RPMI7951 (cell line): ENCODE results near the gene ADRB2. TPM values are rescaled to one million over a fixed set of nuclear protein-coding genes. Genes with fewer than 3 reads are reported as not detected.

ENCODE experiments used
- DNase-seq: peaks from one replicate; pipeline ENCODE4 v3.0.0-alpha.2; 2012; ENCODE audit warnings: low read depth
- total RNA-seq: library from RNA; depleted of rRNA; stranded (reverse); fragments of >200 nt; shearing (Covaris generic); gene quantifications from 2 replicates; pipeline ENCODE4 v1.2.3, GENCODE V29; 2014

The ADRB2 gene
- total RNA-seq, 1 experiment from 2014 or later, result 0.72 TPM

GRCh38 chr5:148805326-148806290 is 20.8 kb upstream of the ADRB2 start:
- peak; percentile 89 for DNase-seq

- no peak for DNase-seq
Observed at GRCh38 chr5:148806520-148806931, 19.9 kb upstream of the ADRB2 start.

- no peak for DNase-seq
Observed at GRCh38 chr5:148807851-148808250, 18.6 kb upstream of the ADRB2 start.

DNA sequence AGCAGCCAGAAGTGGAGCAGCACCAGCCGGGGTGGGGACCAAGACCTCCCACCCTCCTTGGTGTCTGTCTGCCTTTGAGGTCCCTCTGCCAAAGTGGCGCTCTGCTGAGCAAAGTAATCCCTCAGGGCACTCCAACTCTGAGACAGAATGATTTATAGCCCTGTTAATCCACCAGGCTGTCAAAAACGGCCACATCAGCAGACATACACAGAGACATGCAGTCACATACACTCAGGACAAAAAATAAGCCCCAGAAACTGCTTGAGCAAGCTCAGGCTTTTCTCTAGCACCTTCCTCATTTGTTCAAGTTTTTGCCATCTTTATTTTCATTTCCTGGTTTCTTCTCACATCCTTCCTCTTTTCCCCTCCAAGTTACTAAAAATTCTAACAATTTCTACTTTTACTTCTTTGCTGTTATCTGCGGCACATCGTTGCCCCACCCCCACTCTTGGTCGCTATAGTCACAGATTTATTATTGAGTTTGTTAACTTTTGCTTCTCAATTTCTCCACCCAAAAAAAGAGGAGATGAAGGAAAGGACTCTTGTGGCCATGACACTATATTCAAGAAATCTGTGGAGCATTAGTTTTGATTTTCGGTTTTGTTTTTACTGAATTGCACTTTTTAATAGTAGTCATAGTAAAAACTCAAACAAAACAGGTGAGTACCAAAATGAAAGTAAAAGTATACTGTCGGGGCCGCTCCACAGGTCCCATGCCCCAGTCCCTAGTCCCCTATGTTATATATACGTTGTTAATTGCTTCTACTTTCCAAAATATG is 17.4 kb upstream of the ADRB2 start:
- DNase-seq, result no peak

DNA sequence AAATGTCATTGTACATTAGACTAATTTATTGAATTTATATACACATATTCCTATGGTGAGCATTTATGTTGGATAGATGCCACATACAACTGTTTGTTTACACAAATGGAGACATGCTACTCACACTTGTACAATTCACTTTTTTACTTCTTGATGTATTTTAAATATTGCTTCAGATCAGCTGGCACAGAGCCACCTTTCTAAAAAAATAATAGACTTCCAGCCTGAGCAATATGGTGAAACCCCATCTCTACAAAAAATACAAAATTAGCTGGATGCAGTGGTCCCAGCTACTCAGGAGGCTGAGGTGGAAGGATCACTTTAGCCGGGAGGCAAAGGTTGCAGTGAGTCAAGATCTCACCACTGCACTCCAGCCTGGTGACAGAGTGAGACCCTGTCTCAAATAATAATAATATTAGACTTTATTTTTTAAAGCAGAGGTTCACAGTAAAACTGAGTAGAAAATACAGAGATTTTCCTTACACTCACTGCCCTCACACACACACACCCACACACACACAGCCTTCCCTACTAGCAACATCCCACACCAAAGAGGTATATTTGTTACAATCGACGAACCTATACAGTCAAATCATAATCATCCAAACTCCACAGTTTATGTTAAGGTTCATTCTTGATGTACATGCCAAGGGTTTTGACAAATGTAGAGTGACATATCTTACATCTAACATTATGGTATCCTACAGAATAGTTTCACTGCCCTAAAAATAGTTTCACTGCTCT is 16.5 kb upstream of the ADRB2 start:
- DNase-seq, result no peak

GRCh38 chr5:148810823-148811222 is 15.6 kb upstream of the ADRB2 start:
- DNase-seq, result no peak

GRCh38 chr5:148811756-148812155 is 14.7 kb upstream of the ADRB2 start:
- DNase-seq, result no peak

GRCh38 chr5:148815086-148815485 is 11.3 kb upstream of the ADRB2 start:
- no peak for DNase-seq

GRCh38 chr5:148815578-148815977 is 10.8 kb upstream of the ADRB2 start:
- DNase-seq, result no peak

GRCh38 chr5:148816357-148816756 is 10.1 kb upstream of the ADRB2 start:
- DNase-seq, result no peak

GRCh38 chr5:148816782-148817181 is 9.6 kb upstream of the ADRB2 start:
- DNase-seq, result no peak

DNA sequence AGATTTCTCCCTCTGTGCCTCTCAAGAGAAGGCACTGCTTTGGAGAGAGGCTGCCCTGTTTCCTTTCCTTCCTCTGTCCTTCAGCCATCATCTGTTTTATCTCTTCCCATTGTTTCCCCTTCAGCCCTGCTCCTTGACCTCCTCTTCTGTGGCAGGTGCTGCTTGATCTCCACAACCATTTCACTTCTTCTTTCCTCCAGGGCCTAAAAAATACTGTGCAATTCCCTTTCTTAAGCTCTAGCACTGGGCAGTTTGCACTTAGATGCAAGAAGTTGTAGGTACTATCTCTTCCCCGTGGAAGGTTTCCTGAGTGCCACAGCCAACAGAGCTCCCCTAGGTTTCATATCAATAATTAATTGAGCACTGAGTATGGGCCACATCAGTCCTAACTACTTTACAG is 8.8 kb upstream of the ADRB2 start:
- DNase-seq, result no peak

- DNase-seq, result peak; percentile 26
Observed at GRCh38 chr5:148820461-148821395, 5.7 kb upstream of the ADRB2 start.

DNA sequence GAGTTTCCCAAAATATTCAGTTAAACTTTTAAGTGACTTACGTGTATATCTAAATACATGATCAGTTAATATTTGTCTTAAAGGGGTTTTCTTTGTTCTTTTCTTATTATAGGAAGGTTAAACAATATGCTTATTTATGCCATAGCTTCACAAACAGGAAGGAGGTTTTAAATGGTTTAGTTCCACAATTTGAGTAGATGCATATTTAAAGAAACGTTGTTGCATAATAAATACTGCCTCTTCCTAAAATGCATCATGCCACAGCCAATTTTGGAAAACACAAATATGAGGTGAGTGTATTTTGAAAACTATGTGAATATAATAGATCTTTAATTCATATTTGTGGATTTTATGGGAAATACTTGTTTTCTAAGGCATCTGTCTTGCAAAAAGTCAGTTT is 2.5 kb upstream of the ADRB2 start:
- no peak for DNase-seq

GRCh38 chr5:148825716-148826052 is 727 bp upstream of the ADRB2 start:
- peak; percentile 36 for DNase-seq

GRCh38 chr5:148826739-148827070 is 294 bp downstream of the ADRB2 start:
- DNase-seq, result no peak

GRCh38 chr5:148827723-148828122 is 1.3 kb downstream of the ADRB2 start:
- DNase-seq, result no peak

DNA sequence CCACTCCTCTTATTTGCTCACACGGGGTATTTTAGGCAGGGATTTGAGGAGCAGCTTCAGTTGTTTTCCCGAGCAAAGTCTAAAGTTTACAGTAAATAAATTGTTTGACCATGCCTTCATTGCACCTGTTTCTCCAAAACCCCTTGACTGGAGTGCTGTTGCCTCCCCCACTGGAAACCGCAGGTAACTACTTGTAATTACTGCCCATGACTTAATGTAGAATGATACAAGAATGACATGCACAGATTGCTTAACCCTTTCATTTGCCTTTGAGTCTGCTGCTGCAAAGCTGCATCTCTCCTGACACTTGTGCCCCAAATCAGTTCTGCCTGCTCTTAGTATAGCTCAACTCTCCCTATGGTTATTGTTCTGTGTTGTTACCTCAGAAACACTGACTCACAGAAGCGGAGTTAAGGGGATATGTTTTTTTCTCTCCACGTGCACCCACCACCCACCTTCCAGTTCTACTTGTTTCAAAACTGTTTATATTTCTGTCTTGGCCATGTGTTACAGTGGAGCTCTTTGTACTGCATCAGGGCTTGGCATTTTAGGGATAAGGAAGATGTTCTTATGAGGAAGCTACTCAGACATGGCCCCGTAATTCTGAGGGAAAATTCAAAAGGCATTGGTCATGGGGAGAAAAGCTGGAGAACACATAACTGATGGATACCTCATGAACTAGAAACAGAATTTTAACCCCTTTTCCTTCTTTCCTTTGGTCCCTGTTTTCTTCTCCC is 2.3 kb downstream of the ADRB2 start:
- DNase-seq, result no peak

- DNase-seq, result no peak
Observed at GRCh38 chr5:148829248-148829594, 2.8 kb downstream of the ADRB2 start.

GRCh38 chr5:148829734-148830133 is 3.3 kb downstream of the ADRB2 start:
- no peak for DNase-seq

DNA sequence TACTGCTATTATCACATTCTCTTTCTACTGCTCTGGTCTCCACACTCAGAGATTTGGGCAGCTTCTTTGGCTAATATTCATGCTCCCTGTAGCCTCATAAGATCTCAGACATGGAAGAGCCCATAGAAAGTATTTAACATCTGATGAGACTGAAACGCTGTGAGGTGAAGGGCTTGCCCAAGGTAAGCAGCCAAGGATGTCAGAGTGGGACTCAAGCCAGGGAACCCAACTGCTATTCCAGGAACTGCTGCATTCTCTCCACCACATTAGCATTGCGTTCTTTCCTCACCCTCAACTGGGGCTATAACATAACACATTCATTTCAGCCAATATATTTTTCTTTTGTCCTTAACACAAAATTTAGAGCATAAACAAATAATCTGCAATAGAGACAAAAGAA is 3.8 kb downstream of the ADRB2 start:
- no peak for DNase-seq
